K562 (cell line): ENCODE measurements around the gene ARHGEF10L. TPM values are rescaled to one million over a fixed set of nuclear protein-coding genes. Genes with fewer than 3 reads are reported as not detected.

ENCODE experiments used
- ATAC-seq: fragments of 200-7000 bp; cut with Tn5 transposase; 3 replicates; pipeline ENCODE4 v1.9.1; 2020; ENCODE audit warnings: moderate library complexity
- BruUV-seq: library from RNA; stranded (reverse); fragments of 400-500 nt; replicated peaks from 2 replicates; lab custom pipeline; 2021; lab: Mats Ljungman, UMichigan
- CTCF ChIA-PET: fragments of 300-600 bp; formaldehyde crosslinking; extraction: SDS; loops from one replicate; lab custom pipeline; 2021; ENCODE audit warnings: low intra/inter-chr PET ratio; lab: Yijun Ruan, JAX
- POLR2A ChIA-PET: fragments of 300-600, 350-650 bp; sonication (Branson Sonifier 250); formaldehyde crosslinking; extraction: SDS; loops from one replicate; lab custom pipeline; 2021; ENCODE audit warnings: antibody characterized with exemption, inconsistent platforms; lab: Yijun Ruan, JAX
- DNase-seq, 4 experiments: peaks; one replicate each; pipeline versions ENCODE4 v3.0.0 to v3.0.0-alpha.2; 2011 to 2018; ENCODE audit warnings: low spot score in 3 of 4, mixed read lengths in 3 of 4; ENCODE audit errors: extremely low read depth in 1 of 4
- FAIRE-seq: peaks from 2 replicates; lab custom pipeline; 2011; peaks lifted over from hg19 to GRCh38; lab: Jason Lieb, UNC
- H2AFZ ChIP-seq: 2 replicates; pipeline ENCODE4 v1.6.0; 2011; ENCODE audit warnings: low read depth, low read length, control low read depth, inconsistent platforms
- H3K27ac ChIP-seq: fragments of 200-600 bp; 3 replicates; pipeline ENCODE4 v1.8.0; 2011; ENCODE audit warnings: low read depth, mild to moderate bottlenecking, control low read depth, inconsistent platforms, low read length, moderate library complexity, mixed read lengths; ENCODE audit errors: extremely low read depth
- H3K27me3 ChIP-seq, 2 experiments: fragments of 300-600 bp in 1 of 2; 2 replicates in 1 of 2; 3 replicates in 1 of 2; pipeline versions ENCODE4 v1.6.0 to v1.8.0; 2011; ENCODE audit warnings: inconsistent platforms in 2 of 2, low read length in 2 of 2, mild to moderate bottlenecking in 1 of 2, mixed read lengths in 1 of 2, moderate library complexity in 1 of 2; ENCODE audit not compliant: control insufficient read depth in 2 of 2, insufficient read depth in 2 of 2
- H3K36me3 ChIP-seq: fragments of 300-600 bp; 3 replicates; pipeline ENCODE4 v1.8.0; 2011; ENCODE audit warnings: mild to moderate bottlenecking, low read length, inconsistent platforms; ENCODE audit not compliant: control insufficient read depth, insufficient read depth
- H3K4me1 ChIP-seq, 2 experiments: fragments of 200-600 bp in 1 of 2; replicated peaks in 1 of 2; 2 replicates in 1 of 2; 3 replicates in 1 of 2; pipeline versions ENCODE4 v1.5.1 to v1.8.0; 2011; ENCODE audit warnings: inconsistent platforms in 2 of 2, low read length in 2 of 2, mild to moderate bottlenecking in 1 of 2, mixed read lengths in 1 of 2, moderate library complexity in 1 of 2; ENCODE audit not compliant: control insufficient read depth in 2 of 2, insufficient read depth in 2 of 2
- H3K4me2 ChIP-seq: 2 replicates; pipeline ENCODE4 v1.6.1; 2011; ENCODE audit warnings: low read length, control low read depth, inconsistent platforms, mixed read lengths; ENCODE audit not compliant: insufficient read depth
- H3K4me3 ChIP-seq: fragments of 200-600 bp; sonication (generic), shearing (Covaris generic); 2 replicates; pipeline ENCODE4 v1.5.1; 2016; ENCODE audit warnings: control low read depth, inconsistent platforms
- H3K79me2 ChIP-seq: fragments of 200-600 bp; 3 replicates; pipeline ENCODE4 v1.8.0; 2011; ENCODE audit warnings: low read length, inconsistent platforms; ENCODE audit not compliant: control insufficient read depth, insufficient read depth
- H3K9ac ChIP-seq, 2 experiments: 2 replicates each; pipeline versions ENCODE4 v1.6.0 to v1.6.1; 2011; ENCODE audit warnings: low read depth in 2 of 2, low read length in 2 of 2, control low read depth in 1 of 2, inconsistent platforms in 1 of 2, mild to moderate bottlenecking in 1 of 2, mixed read lengths in 1 of 2; ENCODE audit not compliant: insufficient read depth in 1 of 2
- H3K9me1 ChIP-seq: one replicate; pipeline ENCODE4 v1.6.0; 2011; ENCODE audit warnings: inconsistent platforms, mild to moderate bottlenecking, low read length, moderate library complexity; ENCODE audit not compliant: control insufficient read depth, insufficient read depth
- H3K9me3 ChIP-seq: replicated peaks from 2 replicates; pipeline ENCODE4 v1.5.1; 2011; ENCODE audit warnings: low read depth, low read length, inconsistent platforms; ENCODE audit not compliant: control insufficient read depth, insufficient read depth
- H4K20me1 ChIP-seq: replicated peaks from 2 replicates; pipeline ENCODE4 v1.6.1; 2011; ENCODE audit warnings: low read length, inconsistent platforms, mixed read lengths; ENCODE audit not compliant: control insufficient read depth, insufficient read depth
- CHD1 ChIP-seq: fragments of 200-600 bp; sonication (generic); IDR thresholded peaks from one replicate; pipeline ENCODE4 v1.6.1; 2012; ENCODE audit warnings: mild to moderate bottlenecking, moderate library complexity, low read length, inconsistent platforms
- DDX20 ChIP-seq: fragments of 450-650 bp; IDR thresholded peaks from 2 replicates; pipeline ENCODE4 v1.6.1; 2016; ENCODE audit warnings: missing genetic modification characterization, low read depth, mild to moderate bottlenecking, missing compliant biosample characterization, moderate library complexity
- HEY1 ChIP-seq: fragments of 250-450 bp; sonication (Bioruptor Pico); IDR thresholded peaks from 2 replicates; pipeline ENCODE4 v1.5.0; 2020; ENCODE audit warnings: mild to moderate bottlenecking, moderate library complexity, borderline replicate concordance
- MTA3 ChIP-seq: fragments of 450-650 bp; formaldehyde crosslinking; IDR thresholded peaks from 2 replicates; pipeline ENCODE4 v1.6.1; 2017; ENCODE audit warnings: mild to moderate bottlenecking, borderline replicate concordance
- NONO ChIP-seq, 2 experiments: fragments of 200-400 bp in 1 of 2; fragments of 450-650 bp in 1 of 2; formaldehyde crosslinking in 1 of 2; IDR thresholded peaks; 2 replicates each; pipeline ENCODE4 v1.6.1; 2017; ENCODE audit warnings: low read depth in 2 of 2, mild to moderate bottlenecking in 2 of 2, moderate library complexity in 2 of 2, low read length in 1 of 2
- PHF20 ChIP-seq: fragments of 450-650 bp; IDR thresholded peaks from 2 replicates; pipeline ENCODE4 v1.6.1; 2018; ENCODE audit not compliant: partially characterized antibody
- SMARCE1 ChIP-seq: fragments of 450-650 bp; IDR thresholded peaks from 2 replicates; pipeline ENCODE4 v1.7.1; 2016; ENCODE audit warnings: mild to moderate bottlenecking
- SPI1 ChIP-seq: IDR thresholded peaks from 2 replicates; pipeline ENCODE4 v1.6.1; 2011; ENCODE audit warnings: low read depth, low read length, control low read depth, borderline replicate concordance
- ZBTB17 ChIP-seq: fragments of 450-650 bp; formaldehyde crosslinking; IDR thresholded peaks from 2 replicates; pipeline ENCODE4 v1.4.0; 2020; ENCODE audit warnings: mild to moderate bottlenecking
- ZNF263 ChIP-seq: sonication (generic); formaldehyde crosslinking; IDR thresholded peaks from 2 replicates; pipeline ENCODE4 v1.8.0; 2022; ENCODE audit warnings: mild to moderate bottlenecking, missing genetic modification reagents, borderline replicate concordance
- WGBS: fragments of 100-300 bp; shearing (Covaris generic); methylation state at CpG from one replicate; pipeline ENCODE4 v1.1.6; 2016; ENCODE audit warnings: low coverage, mixed read lengths; ENCODE audit not compliant: insufficient coverage; ENCODE audit errors: missing lambda C conversion rate; 5-methylcytosine and 5-hydroxymethylcytosine counted together
- in situ Hi-C: fragments of 300-500 bp; cut with MboI; formaldehyde crosslinking; loops from 4 replicates; pipeline ENCODE4 v1.15.0; 2018; ENCODE audit warnings: inconsistent platforms, mixed read lengths
- intact Hi-C: fragments of 100-400 bp; cut with micrococcal nuclease; formaldehyde crosslinking; loops from 2 replicates; pipeline ENCODE4 v1.14.2; 2022
- polyA plus RNA-seq, 8 experiments: library from polyadenylated mRNA; depleted of rRNA in 4 of 8; stranded (reverse) in 5 of 8; unstranded in 3 of 8; fragments of >200 nt; fragmentation: Nextera tagmentation in 2 of 8; fragmentation: Illumina TruSeq in 1 of 8; extraction: Ambion mirVana in 2 of 8; extraction: Trizol in 1 of 8; gene quantifications; 2 replicates each; pipeline versions ENCODE4 v1.2.1 to v1.2.3, GENCODE V29; 2011 to 2014; ENCODE audit warnings: inconsistent platforms in 1 of 8, missing spikeins in 1 of 8
- total RNA-seq, 7 experiments: library from RNA; depleted of rRNA in 6 of 7; stranded (reverse); fragments of >200 nt in 6 of 7; fragmentation: Illumina TruSeq in 2 of 7; extraction: Trizol in 2 of 7; gene quantifications; 2 replicates each; pipeline versions ENCODE4 v1.2.1 to v1.2.3, GENCODE V29; 2011 to 2021; ENCODE audit warnings: low replicate concordance in 1 of 7
- TF ChIP-seq, protein P1 (sequence below), 3 experiments: IDR thresholded peaks in 2 of 3; conservative IDR thresholded peaks in 1 of 3; 2 replicates each; pipeline ENCODE4 v1.5.1; 2011 to 2012; ENCODE audit warnings: low read length in 3 of 3, mild to moderate bottlenecking in 3 of 3, control low read depth in 2 of 3, improper control_type of control experiment in 1 of 3, inconsistent platforms in 1 of 3, low read depth in 1 of 3, mixed read lengths in 1 of 3, moderate library complexity in 1 of 3; ENCODE audit not compliant: insufficient read depth in 2 of 3

ARHGEF10L gene
- total and polyA plus RNA-seq, 9 of the 15 experiments (the other 6 are each of a cell fraction or from before 2014, with no cell fraction given) = 0.09 to 0.13 TPM; not detected in 7

DNA sequence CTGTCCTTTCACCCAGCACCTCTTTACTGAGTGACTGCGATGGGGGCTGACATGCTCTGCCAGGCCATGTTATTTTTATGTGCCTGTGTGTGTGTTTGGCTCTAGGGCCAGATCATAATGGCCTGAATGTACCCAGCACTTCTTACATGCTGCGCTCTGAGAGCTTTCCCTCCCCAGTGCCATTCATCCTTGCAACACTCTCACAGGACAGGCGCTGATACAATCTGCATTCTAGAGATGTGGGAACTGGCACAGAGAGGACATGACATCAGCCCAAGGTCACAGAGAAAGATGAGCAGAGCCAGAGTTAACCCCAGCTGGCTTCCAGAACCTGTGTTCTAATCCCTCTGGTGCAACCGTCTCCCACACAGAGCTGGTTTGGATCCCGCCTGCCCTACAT, 54.5 kb downstream of the ARHGEF10L start (continued):
- TF ChIP-seq SPI1 (no peak), DDX20 (tag) (no peak), SMARCE1 (no peak)
- TF ChIP-seq, all 486 proteins: peak for 0

DNA sequence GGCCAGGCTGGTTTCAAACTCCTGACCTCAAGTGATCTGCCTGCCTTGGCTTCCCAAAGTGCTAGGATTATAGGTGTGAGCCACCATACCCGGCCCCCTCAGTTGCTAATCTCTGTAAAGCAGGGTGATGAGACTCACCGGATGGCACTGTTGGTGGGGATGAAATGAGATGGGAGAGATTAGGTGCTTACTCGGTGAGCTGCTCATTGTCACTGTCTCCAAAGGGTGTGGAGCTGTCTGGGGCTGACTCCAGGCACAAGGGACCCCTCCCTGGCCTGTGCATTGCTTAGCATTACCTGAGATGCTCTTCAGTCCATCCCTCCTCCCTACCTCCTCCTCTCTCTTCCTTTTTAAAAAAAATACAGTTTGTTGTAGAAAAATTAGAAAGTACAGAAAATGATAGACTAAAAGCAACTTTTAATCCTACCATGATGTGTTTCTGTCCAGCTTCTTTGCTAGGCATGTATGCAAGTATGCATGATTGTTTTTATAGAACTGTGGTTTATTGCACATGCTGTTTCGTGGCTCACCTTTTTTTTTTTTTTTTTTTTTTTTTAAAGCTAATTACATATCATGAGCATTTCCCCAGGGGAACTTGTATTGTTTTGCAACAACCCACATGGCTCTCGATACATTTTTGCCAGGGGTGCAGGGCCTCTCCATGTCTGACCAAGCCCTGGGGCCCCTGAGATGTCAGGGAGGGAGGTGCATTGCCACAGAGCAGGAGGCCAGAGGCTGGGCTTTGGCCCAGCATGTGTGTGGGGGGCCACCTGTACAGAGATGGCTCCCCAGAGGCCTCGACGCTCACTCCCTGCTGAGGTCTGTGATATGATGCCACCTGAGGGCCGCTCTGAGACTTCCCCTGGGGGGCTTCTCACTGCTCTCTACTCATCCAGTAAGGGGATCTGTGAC, 55.4 kb downstream of the ARHGEF10L start:
- H4K20me1 ChIP-seq = peaks cover 23% of the 10 kb centered on the region
- ATAC-seq (no peak), DNase-seq (no peak), FAIRE-seq (no peak)
- no peak overlapping the region for H2AFZ ChIP-seq
- no peaks in the 10 kb centered on the region for H3K79me2 ChIP-seq
- TF ChIP-seq MTA3 (no peak), NONO (IDR thresholded peaks at IDR 0.05; ENCODE audit: low read depth in 2 of 2, low read length in 1 of 2) (no peak), ZBTB17 (CRISPR knock-in tag) (no peak), PHF20 (no peak), HEY1 (CRISPR knock-in tag) (no peak), ZNF263 (peak; percentile 69; the same call in 1 of the 2 replicates), CHD1 (no peak)
- TF ChIP-seq, protein P1, sequence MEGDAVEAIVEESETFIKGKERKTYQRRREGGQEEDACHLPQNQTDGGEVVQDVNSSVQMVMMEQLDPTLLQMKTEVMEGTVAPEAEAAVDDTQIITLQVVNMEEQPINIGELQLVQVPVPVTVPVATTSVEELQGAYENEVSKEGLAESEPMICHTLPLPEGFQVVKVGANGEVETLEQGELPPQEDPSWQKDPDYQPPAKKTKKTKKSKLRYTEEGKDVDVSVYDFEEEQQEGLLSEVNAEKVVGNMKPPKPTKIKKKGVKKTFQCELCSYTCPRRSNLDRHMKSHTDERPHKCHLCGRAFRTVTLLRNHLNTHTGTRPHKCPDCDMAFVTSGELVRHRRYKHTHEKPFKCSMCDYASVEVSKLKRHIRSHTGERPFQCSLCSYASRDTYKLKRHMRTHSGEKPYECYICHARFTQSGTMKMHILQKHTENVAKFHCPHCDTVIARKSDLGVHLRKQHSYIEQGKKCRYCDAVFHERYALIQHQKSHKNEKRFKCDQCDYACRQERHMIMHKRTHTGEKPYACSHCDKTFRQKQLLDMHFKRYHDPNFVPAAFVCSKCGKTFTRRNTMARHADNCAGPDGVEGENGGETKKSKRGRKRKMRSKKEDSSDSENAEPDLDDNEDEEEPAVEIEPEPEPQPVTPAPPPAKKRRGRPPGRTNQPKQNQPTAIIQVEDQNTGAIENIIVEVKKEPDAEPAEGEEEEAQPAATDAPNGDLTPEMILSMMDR (IDR thresholded peaks at IDR 0.05 in 2 of 3, conservative IDR thresholded peaks at IDR 0.05 in 1 of 3; ENCODE audit: insufficient read depth in 2 of 3, low read depth in 1 of 3, low read length in 3 of 3) = no peak
- H3K9ac ChIP-seq = no peak overlapping the region
- no TSS peak for BruUV-seq
- H3K36me3 ChIP-seq = no peaks in the 10 kb centered on the region
- H3K9me1 ChIP-seq = no peaks in the 10 kb centered on the region
- H3K9me3 ChIP-seq = no peaks in the 10 kb centered on the region
- POLR2A ChIA-PET = interaction anchor here (0.6 kb wide), 1 partner anchor 507 kb away, joined by 3 read pairs; no protein-coding TSS in a partner anchor
- H3K4me3 ChIP-seq = no peak overlapping the region
- CTCF ChIA-PET = interaction anchor here (0.5 kb wide), 1 partner anchor 103 kb away, joined by 3 read pairs; no protein-coding TSS in a partner anchor
- WGBS = 0% methylated on average over 8 of the region's 8 CpGs
- peaks cover 37 to 83% of the 10 kb centered on the region in 2 experiments for H3K27me3 ChIP-seq
- intact Hi-C loops = no loop called here
- no peak overlapping the region for H3K27ac ChIP-seq
- H3K4me2 ChIP-seq = no peak overlapping the region
- in situ Hi-C loops = no loop called here
- H3K4me1 ChIP-seq = peaks cover 0 to 5% of the 10 kb centered on the region in 2 experiments; a peak in 1 of 5 replicates
